MCF 10A (cell line): ENCODE data around the gene COL20A1. TPM values are rescaled to one million over a fixed set of nuclear protein-coding genes. Genes with fewer than 3 reads are reported as not detected.
"Not testable (repeated sequence)": the region's sequence is repeated elsewhere in the genome, so short reads cannot be mapped to it uniquely, and the experiment has no call there.

Experiments used
- BruUV-seq: library from RNA; stranded (reverse); fragments of 400-500 nt; replicated peaks from 2 replicates; lab custom pipeline; 2021; lab: Mats Ljungman, UMichigan
- CTCF ChIA-PET: fragments of 300-600 bp; sonication (Branson Sonifier 250); formaldehyde crosslinking; extraction: SDS; loops from one replicate; lab custom pipeline; 2021; ENCODE audit warnings: antibody characterized with exemption, inconsistent platforms; lab: Yijun Ruan, JAX
- POLR2A ChIA-PET: fragments of 300-600, 350-650 bp; sonication (Branson Sonifier 250); formaldehyde crosslinking; extraction: SDS; loops from one replicate; lab custom pipeline; 2020; ENCODE audit warnings: antibody characterized with exemption, inconsistent platforms; lab: Yijun Ruan, JAX
- DNase-seq: peaks from one replicate; pipeline ENCODE4 v3.0.0-alpha.2; 2018; ENCODE audit not compliant: unreplicated experiment
- H3K27ac Mint-ChIP-seq: one replicate; pipeline ENCODE4 v1.8.0; 2022; ENCODE audit warnings: mild to moderate bottlenecking, low read depth, mixed read lengths; ENCODE audit not compliant: unreplicated experiment
- H3K27me3 Mint-ChIP-seq: one replicate; pipeline ENCODE4 v1.8.0; 2022; ENCODE audit warnings: mixed read lengths; ENCODE audit not compliant: insufficient read depth, unreplicated experiment
- H3K36me3 Mint-ChIP-seq: one replicate; pipeline ENCODE4 v1.8.0; 2022; ENCODE audit warnings: mild to moderate bottlenecking, moderate library complexity, mixed read lengths; ENCODE audit not compliant: insufficient read depth, unreplicated experiment
- H3K4me1 Mint-ChIP-seq: one replicate; pipeline ENCODE4 v1.8.0; 2022; ENCODE audit warnings: mixed read lengths; ENCODE audit not compliant: insufficient read depth, unreplicated experiment
- H3K4me3 Mint-ChIP-seq: one replicate; pipeline ENCODE4 v1.8.0; 2022; ENCODE audit warnings: mild to moderate bottlenecking, moderate library complexity, mixed read lengths; ENCODE audit not compliant: unreplicated experiment
- H3K9me3 Mint-ChIP-seq: one replicate; pipeline ENCODE4 v1.8.0; 2022; ENCODE audit warnings: mixed read lengths; ENCODE audit not compliant: unreplicated experiment
- CTCF ChIP-seq: fragments of 200-600 bp; IDR thresholded peaks from one replicate; pipeline ENCODE4 v1.8.0; 2022; ENCODE audit warnings: antibody characterized with exemption, mild to moderate bottlenecking; ENCODE audit not compliant: unreplicated experiment
- intact Hi-C: fragments of 100-400 bp; cut with micrococcal nuclease; formaldehyde crosslinking; loops from 2 replicates; pipeline ENCODE4 v1.14.1; 2022
- total RNA-seq: library from RNA; stranded (reverse); gene quantifications from 2 replicates; pipeline ENCODE4 v1.2.3, GENCODE V29; 2022

Gene COL20A1
- total RNA-seq, 1 experiment from 2014 or later: 0.14 TPM

GRCh38 chr20:63377951-63378381 is 85.0 kb downstream of the COL20A1 start:
- Mint-ChIP-seq H3K36me3 (no peaks in the 10 kb centered on the region), H3K27me3 (peaks cover 55% of the 10 kb centered on the region), H3K4me3 (no peak overlapping the region), H3K4me1 (no peaks in the 10 kb centered on the region), H3K9me3 (no peaks in the 10 kb centered on the region), H3K27ac (no peak overlapping the region)
- intact Hi-C loops: no loop called here
- CTCF ChIA-PET: interaction anchor here (2.5 to 7.4 kb wide), 2 partner anchors 68 to 154 kb away, joined by 24 to 85 read pairs; no protein-coding TSS in a partner anchor
- POLR2A ChIA-PET: no interaction called here
- no TSS peak for BruUV-seq
- TF ChIP-seq CTCF: no peak
- DNase-seq: no peak

- TF ChIP-seq CTCF: no peak
- H3K4me1 Mint-ChIP-seq: no peaks in the 10 kb centered on the region
- DNase-seq: no peak
- H3K36me3 Mint-ChIP-seq: no peaks in the 10 kb centered on the region
- H3K27ac Mint-ChIP-seq: no peak overlapping the region
- ChIA-PET CTCF (interaction anchor here (0.6 to 7.4 kb wide), 6 partner anchors 8 to 154 kb away, joined by 3 to 87 read pairs (median 3); no protein-coding TSS in a partner anchor), POLR2A (no interaction called here)
- intact Hi-C loops: no loop called here
- no TSS peak for BruUV-seq
- H3K4me3 Mint-ChIP-seq: no peak overlapping the region
- H3K9me3 Mint-ChIP-seq: no peaks in the 10 kb centered on the region
- peaks cover 48% of the 10 kb centered on the region for H3K27me3 Mint-ChIP-seq
Observed at GRCh38 chr20:63378626-63379025, 85.6 kb downstream of the COL20A1 start.

- no peak overlapping the region for H3K4me3 Mint-ChIP-seq
- TF ChIP-seq CTCF: no peak
- H3K9me3 Mint-ChIP-seq: no peaks in the 10 kb centered on the region
- POLR2A ChIA-PET: no interaction called here
- no peaks in the 10 kb centered on the region for H3K36me3 Mint-ChIP-seq
- intact Hi-C loops: no loop called here
- H3K4me1 Mint-ChIP-seq: no peaks in the 10 kb centered on the region
- DNase-seq: no peak
- H3K27me3 Mint-ChIP-seq: peaks cover 41% of the 10 kb centered on the region
- CTCF ChIA-PET: interaction anchor here (0.6 to 7.4 kb wide), 7 partner anchors 9 to 155 kb away, joined by 3 to 87 read pairs (median 3); no protein-coding TSS in a partner anchor
- BruUV-seq: no TSS peak
- H3K27ac Mint-ChIP-seq: no peak overlapping the region
Observed at GRCh38 chr20:63379296-63379695, 86.3 kb downstream of the COL20A1 start.

GRCh38 chr20:63379872-63380271 is 86.9 kb downstream of the COL20A1 start:
- CTCF ChIA-PET: interaction anchor here (1.1 to 7.4 kb wide), 6 partner anchors 10 to 199 kb away, joined by 3 to 87 read pairs (median 6); no protein-coding TSS in a partner anchor
- BruUV-seq, POLR2A ChIA-PET, H3K4me3 Mint-ChIP-seq, DNase-seq, H3K27ac Mint-ChIP-seq, H3K36me3 Mint-ChIP-seq, H3K4me1 Mint-ChIP-seq, H3K9me3 Mint-ChIP-seq: not testable (repeated sequence)
- H3K27me3 Mint-ChIP-seq: peaks cover 41% of the 10 kb centered on the region
- intact Hi-C loops: loop anchor here (2.0 kb wide), 1 partner anchor 157 kb away; no protein-coding TSS in a partner anchor
